CD1c-positive myeloid dendritic cell (primary cell): ENCODE measurements around the gene MARK4.

Experiments
- DNase-seq: peaks from one replicate; pipeline ENCODE4 v3.0.0-alpha.2; 2016; ENCODE audit errors: extremely low spot score

Gene MARK4

DNA sequence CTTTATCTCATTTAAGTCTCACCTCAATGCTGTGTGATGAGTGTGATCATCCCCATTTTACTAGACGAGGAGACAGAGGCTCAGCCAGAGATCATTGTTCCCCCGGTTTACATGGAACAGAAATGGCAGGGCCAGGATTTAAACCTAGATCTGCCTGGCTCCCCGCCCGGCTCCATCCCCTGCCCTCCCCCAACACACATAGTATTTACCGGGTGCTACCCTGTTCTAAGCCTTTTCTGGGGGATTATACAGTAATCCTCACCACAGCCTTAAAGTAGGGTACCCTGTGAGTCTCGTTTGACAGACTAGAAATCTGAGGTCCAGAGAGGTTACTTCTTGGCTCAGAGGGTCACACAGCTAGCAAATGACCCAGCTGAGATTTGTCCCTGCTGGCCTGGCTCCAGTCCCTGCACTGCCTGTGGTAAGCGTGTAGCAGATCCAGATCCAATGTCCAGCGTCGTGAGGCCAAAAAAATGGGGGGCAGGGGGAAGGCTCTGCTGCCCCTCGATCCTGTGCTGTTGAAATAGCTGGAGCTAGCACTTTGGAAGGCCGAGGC, 85.7 kb downstream of the MARK4 start:
- no peak for DNase-seq

DNA sequence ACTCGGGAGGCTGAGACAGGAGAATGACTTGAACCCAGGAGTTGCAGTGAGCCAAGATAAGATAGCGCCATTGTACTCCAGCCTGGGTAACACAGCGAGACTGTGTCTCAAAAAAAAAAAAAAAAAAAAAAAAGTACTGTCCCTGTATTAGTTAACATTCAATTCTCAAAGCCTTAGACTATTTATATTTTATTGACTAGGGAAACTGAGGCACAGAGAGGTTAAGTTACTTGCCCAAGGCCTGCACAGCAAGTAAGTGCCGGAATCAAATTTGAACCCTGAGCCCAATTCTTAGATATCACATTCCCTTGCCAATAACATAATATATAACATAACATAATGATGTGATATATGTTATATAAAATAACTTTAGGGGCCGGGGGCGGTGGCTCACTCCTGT, 88.6 kb downstream of the MARK4 start:
- DNase-seq = no peak

DNA sequence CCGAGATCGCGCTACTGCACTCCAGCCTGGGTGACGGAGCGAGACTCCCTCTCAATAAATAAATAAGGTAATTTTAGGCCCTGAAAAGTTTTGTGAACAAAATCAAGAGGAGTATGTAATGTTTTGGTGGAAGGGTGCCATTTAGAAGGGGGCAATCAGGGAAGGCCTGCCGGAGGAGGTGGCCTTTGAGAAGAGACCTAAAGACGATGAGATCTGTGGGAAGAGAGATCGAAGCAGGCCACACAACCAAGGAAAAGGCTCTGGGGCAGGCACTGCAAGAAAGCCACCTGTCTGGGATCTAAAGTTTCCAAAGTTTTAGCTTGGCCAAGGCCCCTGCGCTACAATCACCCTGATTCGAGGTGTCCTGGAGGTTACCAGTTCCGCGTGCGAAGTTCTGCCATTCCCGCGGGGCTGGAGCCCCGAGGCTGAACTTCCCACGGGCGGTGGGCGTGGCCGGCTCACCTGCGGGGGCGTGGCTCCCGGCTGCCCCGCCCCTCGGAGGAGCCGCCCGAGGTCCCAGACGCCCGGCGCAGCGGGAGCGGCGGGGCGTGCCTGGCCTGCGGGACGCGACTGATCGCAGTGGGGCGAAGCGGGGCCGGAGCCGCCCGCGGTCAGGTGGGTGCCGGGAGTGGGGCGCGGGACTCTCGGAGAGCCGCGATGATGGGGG, 89.3 kb downstream of the MARK4 start, which contains the start of gene KLC3:
Gene KLC3 (plus strand): TSS at position 519 of the 667 bp plus-strand sequence. CDS start 4,792 bp downstream, outside the sequence.
- DNase-seq = peak; percentile 23

DNA sequence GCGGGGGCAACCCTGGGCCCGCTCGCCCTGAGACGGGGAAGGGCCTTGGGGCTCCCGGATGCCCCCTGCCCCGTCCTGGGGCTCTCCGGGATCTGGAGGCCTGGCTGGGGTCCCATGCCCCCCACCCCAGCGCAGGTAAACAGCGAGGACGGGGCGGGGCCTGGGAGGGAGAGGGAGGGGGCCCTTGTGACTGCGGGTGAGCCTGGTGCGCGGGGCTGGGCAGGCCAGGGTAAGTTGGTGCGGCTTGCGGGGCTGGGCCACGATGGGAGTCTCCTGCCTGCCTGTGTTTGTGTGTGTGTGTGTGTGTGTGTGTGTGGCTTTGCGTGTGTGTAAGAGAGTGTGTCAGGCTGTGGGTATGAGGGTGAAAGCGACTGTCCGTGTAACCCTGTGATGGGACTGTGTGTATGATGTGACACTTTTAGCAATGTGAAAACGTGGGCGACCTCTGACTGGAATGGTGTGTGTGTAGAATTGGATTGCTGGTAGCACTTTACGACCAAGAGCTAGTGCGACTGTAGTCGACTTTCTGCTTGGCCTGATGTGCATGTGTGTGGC, 89.9 kb downstream of the MARK4 start:
- DNase-seq = no peak

DNA sequence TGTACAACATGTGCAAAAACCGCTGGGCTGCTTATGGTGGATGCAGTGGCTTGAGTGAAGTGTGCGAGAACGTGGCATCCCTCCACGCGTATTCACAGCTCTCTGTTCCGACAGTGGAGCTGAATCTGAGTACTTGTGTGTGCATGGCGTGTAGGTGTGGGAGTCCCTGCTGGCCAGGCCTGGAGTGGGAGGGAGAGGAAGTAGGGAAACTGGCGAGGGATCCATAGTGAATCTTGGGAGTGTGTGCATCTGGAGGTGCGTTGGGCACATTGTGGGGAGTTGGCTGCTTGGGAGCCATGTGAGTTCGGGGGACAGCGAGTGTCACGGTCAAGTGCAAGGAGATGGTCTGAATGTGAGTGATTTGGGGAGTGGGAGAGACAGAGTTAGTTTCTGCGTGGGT, 91.8 kb downstream of the MARK4 start:
- peak; percentile 19 for DNase-seq

DNA sequence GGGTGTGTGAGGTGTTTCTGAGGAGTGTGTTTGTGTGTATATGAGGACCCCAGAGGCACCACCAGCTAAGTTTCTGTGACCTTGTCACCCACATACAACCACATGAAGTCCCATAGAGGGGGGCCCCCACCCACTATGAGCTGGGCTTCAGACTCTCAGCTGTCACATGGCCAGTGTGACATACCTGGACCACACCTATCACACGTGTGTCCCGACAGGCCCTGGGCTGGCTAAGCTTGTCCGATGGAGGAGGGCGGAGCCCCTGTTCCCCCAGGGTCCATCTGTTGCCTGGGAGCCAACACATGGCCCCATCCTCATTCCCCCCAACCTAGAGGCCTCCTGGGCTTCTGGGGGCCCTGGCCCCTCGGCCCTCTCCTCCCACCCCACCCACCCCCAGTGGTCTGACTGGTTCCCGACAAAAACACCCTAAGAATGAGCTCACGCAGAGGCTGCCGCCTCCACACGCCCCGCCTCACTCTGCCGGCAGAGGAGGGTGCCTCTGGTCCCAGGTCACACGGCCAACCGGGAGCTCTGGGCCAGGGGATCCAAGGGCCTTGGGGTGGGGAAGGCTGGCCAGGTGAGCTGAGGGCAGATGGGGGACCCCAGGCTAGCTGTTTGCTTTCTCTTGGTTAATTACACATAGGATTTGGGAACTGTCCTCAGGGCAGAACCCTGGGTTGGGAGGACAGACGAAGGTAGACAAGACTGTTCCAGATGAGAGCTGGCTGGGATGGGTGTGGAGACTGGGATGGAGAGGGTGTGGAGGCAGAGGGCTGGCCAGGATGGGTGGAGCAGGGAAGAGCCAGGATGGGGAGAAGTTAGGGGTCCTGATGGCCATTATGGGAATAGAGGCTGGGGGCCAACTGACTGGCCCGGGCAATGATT, 93.8 kb downstream of the MARK4 start:
- no peak for DNase-seq

DNA sequence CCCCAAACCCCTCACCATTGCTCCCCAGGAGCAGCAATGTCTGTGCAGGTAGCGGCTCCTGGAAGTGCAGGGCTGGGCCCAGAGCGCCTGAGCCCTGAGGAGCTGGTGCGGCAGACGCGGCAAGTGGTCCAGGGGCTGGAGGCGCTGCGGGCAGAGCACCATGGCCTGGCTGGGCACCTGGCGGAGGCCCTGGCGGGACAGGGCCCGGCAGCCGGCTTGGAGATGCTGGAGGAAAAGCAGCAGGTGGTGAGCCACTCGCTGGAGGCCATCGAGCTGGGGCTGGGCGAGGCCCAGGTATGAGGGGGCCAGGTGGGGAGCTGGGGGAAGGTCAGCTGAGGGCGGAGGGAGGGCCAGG, 94.4 kb downstream of the MARK4 start:
- no peak for DNase-seq

DNA sequence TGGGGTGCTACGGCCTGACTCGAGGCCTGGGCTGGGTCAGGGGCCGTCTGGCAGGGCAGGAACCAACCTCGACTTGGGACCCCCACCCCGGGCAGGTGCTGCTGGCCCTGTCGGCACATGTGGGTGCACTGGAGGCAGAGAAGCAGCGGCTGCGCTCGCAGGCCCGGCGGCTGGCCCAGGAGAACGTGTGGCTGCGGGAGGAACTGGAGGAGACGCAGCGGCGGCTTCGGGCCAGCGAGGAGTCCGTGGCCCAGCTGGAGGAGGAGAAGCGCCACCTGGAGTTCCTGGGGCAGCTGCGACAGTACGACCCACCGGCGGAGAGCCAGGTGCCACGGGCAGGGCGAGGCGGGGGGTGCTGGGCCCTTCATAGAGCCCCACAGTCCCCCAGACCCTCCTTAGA, 95.4 kb downstream of the MARK4 start:
- DNase-seq = no peak

DNA sequence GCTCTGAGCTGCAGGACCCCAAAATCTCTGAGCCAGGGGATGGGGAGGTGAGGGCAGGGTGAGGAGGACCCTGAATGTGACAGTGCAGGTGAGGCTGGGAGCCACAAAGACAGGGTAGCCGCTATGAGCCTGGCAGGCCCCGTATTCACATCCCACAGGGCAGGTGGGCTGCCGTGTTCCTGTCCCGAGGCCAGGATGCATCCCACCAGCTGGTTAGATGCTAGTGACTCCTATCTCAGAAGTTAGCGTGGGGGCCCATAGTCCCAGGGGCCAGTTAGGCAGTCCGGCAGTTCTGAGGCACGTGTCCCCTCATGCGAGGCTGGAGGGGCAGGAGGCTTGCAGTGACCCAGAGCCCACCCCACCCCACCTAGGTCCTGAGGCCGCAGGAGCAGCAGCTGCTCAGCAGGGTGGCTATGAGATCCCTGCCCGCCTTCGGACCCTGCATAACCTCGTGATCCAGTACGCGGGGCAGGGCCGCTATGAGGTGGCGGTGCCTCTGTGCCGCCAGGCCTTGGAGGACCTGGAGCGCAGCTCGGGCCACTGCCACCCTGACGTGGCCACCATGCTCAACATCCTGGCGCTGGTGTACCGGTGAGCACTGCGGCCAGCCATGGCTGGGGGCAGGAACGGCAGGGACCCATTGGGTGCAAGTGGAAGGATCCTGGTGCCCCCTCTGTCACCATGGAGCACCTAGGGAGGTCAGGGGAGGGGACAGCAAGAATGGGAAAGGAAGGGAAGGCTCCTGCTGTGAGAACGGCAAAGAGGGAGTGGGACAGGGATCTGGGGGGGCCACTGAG, 96.7 kb downstream of the MARK4 start:
- DNase-seq = no peak

DNA sequence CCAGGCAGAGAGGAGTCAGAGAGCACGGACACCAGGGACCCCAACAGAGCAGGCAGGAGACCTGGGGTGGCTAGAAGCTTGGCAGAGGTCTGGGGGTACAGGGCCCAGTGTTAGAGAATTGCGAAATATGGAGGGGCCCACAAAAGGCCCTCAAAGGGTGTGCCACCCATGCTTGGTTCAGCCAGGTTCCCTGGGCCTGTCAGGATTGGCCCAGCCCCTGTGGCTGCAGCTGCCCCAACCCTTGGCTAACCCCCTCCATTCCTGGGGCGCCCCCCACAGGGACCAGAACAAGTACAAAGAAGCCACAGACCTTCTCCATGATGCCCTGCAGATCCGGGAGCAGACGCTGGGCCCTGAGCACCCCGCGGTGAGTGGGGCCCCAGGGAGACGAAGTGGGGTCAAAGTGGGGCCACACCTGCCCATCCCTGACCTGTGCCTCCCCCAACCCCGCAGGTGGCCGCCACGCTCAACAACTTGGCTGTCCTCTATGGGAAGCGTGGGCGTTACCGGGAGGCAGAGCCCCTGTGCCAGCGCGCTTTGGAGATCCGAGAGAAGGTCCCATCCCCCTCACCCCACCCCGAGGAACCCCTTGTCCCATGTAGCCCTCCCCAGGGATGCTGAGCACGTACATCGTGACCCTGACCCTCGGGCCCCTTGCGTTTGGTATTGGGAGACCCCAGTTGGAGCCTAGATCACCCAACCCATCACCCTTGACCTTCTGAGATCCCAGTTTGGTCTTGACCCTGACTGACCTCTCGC, 97.5 kb downstream of the MARK4 start:
- no peak for DNase-seq

DNA sequence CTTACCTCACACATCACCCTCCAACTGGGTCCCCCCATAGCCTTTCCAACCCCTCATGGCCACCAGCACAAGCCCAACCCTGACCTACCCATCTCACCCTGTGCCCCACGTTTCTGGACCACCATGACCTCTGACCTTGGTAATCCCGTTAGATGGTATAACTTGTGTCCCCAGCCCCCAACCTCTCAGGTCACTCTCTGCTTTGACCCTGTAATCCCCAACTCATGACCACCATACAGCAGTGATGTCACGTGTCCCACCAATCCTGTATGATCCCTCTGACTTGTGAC, 98.0 kb downstream of the MARK4 start:
- DNase-seq = no peak

DNA sequence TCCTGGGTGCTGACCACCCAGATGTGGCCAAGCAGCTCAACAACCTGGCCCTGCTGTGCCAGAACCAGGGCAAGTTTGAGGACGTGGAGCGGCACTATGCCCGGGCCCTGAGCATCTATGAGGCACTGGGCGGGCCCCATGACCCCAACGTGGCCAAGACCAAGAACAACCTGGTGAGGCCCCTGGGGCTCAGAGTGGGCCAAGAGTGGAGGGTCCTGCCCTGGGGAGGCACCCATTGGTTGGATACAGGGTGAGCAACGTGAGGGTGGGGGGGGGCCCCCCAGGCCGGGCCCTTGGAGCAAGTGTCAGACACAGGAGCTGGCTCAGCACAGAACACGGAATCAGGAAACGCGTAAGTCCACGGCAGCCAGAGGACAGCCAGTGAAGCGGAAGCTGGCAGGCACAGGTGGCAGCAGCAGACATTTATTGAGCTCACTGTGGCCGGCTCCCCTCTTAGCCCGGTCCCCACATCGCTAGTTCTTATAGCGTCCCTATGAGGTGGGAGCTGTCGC, 98.4 kb downstream of the MARK4 start:
- DNase-seq = no peak

DNA sequence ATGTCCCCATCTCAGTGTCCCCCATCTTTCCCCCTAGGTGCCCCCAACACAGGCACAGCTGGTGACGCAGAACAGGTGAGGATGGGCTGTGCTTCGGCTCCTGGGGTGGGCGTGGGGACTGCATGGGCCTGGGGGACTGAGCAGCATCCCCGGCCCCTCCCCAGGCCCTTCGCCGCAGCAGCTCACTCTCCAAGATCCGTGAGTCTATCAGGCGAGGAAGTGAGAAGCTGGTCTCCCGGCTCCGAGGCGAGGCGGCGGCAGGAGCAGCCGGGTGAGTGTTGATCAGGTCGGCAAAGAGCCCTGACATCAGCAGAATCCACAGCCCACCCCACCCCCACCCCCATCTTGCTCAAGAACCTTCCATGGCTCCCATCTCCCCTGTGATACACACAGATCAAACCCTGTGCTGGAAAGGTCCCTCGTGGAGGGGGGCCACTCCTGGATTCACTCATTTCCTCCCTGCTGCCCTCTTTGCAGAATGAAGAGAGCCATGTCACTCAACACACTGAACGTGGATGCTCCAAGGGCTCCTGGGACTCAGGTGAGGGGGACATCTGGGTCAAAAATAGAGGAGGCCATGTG, 99.5 kb downstream of the MARK4 start:
- no peak for DNase-seq

DNA sequence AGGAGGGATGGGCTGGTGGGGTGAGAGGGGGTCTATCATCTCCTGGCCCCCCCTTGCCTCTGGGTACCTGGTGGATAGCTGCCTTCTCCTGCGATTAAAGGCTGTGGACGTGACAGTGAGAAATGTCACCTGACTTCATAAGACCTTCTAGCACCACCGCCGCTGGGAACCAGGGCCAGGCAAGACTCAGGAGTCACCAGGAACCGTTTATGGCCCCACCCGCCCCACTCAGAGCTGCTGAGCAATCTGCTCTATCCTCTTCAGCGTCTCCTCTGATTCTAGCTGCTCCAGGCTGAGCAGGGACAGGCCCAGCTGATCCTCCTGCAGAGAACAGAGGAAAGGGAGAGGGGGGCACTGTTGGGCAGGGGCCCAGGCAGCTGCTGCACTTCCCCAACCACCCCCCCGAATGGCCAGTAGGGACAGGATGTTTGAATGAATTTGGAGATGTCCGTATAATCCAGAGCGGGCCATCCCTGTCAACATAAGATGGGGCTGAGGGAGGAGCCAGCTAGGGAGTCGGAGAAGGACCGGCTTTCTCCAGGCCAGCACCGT, 100.4 kb downstream of the MARK4 start:
- DNase-seq = no peak

DNA sequence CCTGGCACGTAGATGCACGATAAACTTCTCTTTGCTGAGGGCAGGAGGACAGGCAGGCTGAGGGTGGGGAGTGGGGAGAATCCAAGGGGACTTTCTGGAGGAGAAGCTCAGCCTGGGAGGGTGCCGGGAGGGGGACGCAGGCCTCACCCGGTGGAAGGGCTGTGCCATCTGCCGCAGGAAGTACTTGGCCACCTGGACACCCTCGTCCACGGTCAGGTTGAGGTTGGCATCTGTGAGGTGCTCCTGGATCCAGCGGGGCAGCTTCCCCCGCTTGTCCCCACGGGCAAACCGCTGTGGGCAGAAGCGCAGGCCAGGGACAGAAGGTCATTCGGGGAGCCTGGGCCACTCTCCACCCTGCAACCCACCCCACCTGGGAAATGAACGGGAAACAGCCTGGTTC, 101.0 kb downstream of the MARK4 start:
- DNase-seq = no peak

DNA sequence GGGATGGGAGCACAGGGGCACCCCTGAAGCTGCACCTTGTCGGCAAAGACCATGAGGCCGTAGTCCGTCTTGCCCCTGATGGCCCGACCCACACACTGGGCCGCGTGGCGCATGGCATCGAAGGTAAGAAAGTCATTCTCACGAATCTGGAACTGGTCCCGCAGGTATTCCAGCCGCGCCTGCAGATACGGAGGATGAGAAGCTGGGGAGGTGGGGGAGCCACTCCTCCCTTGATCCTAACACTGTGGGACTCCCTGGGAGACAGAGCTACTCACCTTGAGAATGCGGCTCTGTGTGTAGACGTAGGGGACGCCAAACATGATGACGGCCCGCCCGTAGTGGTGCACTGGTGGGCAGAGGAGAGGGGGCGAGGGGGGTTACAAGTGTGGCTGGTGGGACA, 101.4 kb downstream of the MARK4 start:
- DNase-seq = no peak

DNA sequence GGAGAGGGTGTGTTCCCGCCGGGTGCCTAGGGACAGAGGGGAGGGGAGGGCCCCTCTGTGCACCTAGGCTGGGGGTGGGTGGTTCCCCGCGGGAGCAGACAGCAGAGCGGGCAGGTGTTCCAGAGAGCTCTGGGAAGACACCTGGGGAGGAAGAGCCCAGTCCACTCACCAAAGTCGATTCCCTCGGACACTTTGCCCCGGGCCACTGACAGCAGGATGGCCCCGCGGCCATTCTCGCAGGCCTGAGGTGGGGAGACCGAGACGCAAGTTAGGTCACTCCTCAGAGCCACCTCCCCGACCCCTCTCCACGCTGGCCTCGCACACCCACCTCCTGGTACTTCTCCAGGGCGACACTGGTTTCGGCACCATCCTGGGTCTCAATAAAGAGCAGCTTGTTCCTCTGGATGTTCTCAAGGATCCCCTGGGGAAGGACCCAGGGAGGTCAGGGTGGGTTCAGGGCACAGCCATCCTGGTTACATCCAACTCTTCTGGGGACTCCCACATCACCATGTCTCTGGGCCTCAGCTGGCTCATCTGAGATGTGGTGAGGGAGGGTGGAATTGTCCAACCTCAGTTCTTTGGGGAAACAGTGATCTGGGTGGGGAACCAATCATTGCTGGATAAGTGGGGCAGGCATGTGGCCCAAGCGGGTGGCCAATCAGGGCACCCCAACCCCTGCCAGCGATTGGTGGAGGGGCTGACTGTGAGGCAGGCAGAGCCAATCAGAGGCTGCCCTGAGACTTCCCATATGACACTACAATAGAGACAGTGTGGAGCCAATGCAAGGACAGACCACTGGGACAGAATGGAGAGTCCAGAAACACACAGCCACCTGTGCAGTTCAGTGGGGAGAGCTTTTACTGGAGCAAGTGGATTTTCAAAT, 102.1 kb downstream of the MARK4 start:
- DNase-seq = no peak

DNA sequence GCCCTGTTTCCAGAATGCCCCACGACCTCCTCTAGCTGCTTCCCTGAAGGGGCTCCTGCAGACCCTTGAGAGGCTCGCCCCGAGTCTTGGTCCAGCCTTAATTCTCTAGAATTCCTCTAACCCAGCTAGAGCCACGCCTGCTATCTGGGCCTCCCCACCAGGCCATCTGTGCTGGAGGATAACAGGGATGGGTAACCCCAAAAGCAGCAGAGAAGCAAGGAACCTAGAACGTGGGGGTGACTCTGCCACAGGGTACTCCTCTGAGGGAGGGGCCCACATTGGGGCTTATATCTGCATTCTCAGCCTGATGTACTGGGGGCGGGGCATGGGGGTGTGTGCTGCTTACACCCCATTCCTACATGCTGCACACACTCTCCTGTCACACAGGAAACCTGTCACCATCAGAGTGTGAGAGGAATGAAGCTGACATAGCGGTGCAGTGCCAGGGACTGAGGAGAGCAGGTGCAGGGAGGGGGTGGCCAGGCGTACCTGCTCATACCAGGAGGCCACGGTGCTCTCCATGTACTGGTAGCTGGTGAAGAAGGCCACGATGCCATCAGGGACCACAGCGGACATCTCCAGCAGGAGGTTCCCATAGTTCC, 103.3 kb downstream of the MARK4 start:
- DNase-seq = no peak
